ENCODE data around the gene PTRH2.
A peak's percentile ranks its signal among the peaks of the same experiment; 100 is the strongest.

Gene PTRH2

GRCh38 chr17:59695945-59696681, 11.1 kb downstream of the PTRH2 start:
- WGBS (ENCODE audit: insufficient coverage) = 60% methylated on average over 1 of the region's 3 CpGs
- H3K9me3 ChIP-seq (ENCODE audit: control extremely low read depth in 1 of 5, control insufficient read depth in 4 of 5, insufficient read depth in 2 of 5, low read depth in 1 of 5, low read length in 4 of 5) = no peaks in the 10 kb centered on the region
- H3K27ac ChIP-seq (ENCODE audit: insufficient read depth in 1 of 2, low read depth in 1 of 2, low read length in 2 of 2, poor library complexity in 1 of 2, severe bottlenecking in 2 of 2) = peak overlapping the region in 1 of 2 experiments; percentile 36
- ChIA-PET POLR2A (interaction anchor here (0.6 kb wide), 1 partner anchor 78 kb away, joined by 3 read pairs; no protein-coding TSS in a partner anchor), CTCF (no interaction called here)
- no peak for DNase-seq
- H3K4me3 ChIP-seq (ENCODE audit: control insufficient read depth in 1 of 7, extremely low read depth in 1 of 7, insufficient read depth in 4 of 7, low read depth in 2 of 7, low read length in 6 of 7) = no peak overlapping the region
- H3K27me3 ChIP-seq (replicated peaks in 2 of 5; ENCODE audit: control insufficient read depth in 4 of 5, insufficient read depth in 5 of 5, low read length in 4 of 5) = no peaks in the 10 kb centered on the region
- H3K36me3 ChIP-seq (ENCODE audit: control insufficient read depth in 4 of 4, insufficient read depth in 4 of 4, low read length in 3 of 4) = peaks cover 26 to 86% (median 70%) of the 10 kb centered on the region in 4 experiments
- H3K4me1 ChIP-seq (ENCODE audit: control extremely low read depth in 1 of 4, control insufficient read depth in 4 of 4, insufficient read depth in 4 of 4, low read length in 3 of 4) = no peaks in the 10 kb centered on the region

- no peaks in the 10 kb centered on the region for H3K9me3 ChIP-seq (ENCODE audit: control extremely low read depth in 1 of 5, control insufficient read depth in 4 of 5, insufficient read depth in 2 of 5, low read depth in 1 of 5, low read length in 4 of 5)
- H3K36me3 ChIP-seq (ENCODE audit: control insufficient read depth in 4 of 4, insufficient read depth in 4 of 4, low read length in 3 of 4) = peaks cover 31 to 91% (median 73%) of the 10 kb centered on the region in 4 experiments
- H3K4me1 ChIP-seq (ENCODE audit: control extremely low read depth in 1 of 4, control insufficient read depth in 4 of 4, insufficient read depth in 4 of 4, low read length in 3 of 4) = no peaks in the 10 kb centered on the region
- ChIA-PET CTCF (no interaction called here), POLR2A (no interaction called here)
- no peaks in the 10 kb centered on the region for H3K27me3 ChIP-seq (replicated peaks in 2 of 5; ENCODE audit: control insufficient read depth in 4 of 5, insufficient read depth in 5 of 5, low read length in 4 of 5)
- no peak for DNase-seq
- H3K4me3 ChIP-seq (ENCODE audit: control insufficient read depth in 1 of 7, extremely low read depth in 1 of 7, insufficient read depth in 4 of 7, low read depth in 2 of 7, low read length in 6 of 7) = no peak overlapping the region
- H3K27ac ChIP-seq (ENCODE audit: insufficient read depth in 1 of 2, low read depth in 1 of 2, low read length in 2 of 2, poor library complexity in 1 of 2, severe bottlenecking in 2 of 2) = no peak overlapping the region
- no CpG with 5 or more reads among the region's 2 CpGs for WGBS (ENCODE audit: insufficient coverage)
Measured at GRCh38 chr17:59694344-59694743, 12.9 kb downstream of the PTRH2 start.

- Histone ChIP-seq H3K36me3 (ENCODE audit: control insufficient read depth in 4 of 4, insufficient read depth in 4 of 4, low read length in 3 of 4) (peaks cover 29 to 90% (median 69%) of the 10 kb centered on the region in 4 experiments), H3K9me3 (ENCODE audit: control extremely low read depth in 1 of 5, control insufficient read depth in 4 of 5, insufficient read depth in 2 of 5, low read depth in 1 of 5, low read length in 4 of 5) (no peaks in the 10 kb centered on the region), H3K27me3 (replicated peaks in 2 of 5; ENCODE audit: control insufficient read depth in 4 of 5, insufficient read depth in 5 of 5, low read length in 4 of 5) (no peaks in the 10 kb centered on the region), H3K4me3 (ENCODE audit: control insufficient read depth in 1 of 7, extremely low read depth in 1 of 7, insufficient read depth in 4 of 7, low read depth in 2 of 7, low read length in 6 of 7) (no peak overlapping the region), H3K27ac (ENCODE audit: insufficient read depth in 1 of 2, low read depth in 1 of 2, low read length in 2 of 2, poor library complexity in 1 of 2, severe bottlenecking in 2 of 2) (no peak overlapping the region), H3K4me1 (ENCODE audit: control extremely low read depth in 1 of 4, control insufficient read depth in 4 of 4, insufficient read depth in 4 of 4, low read length in 3 of 4) (no peaks in the 10 kb centered on the region)
- POLR2A ChIA-PET = no interaction called here
- 96% methylated on average over 6 of the region's 7 CpGs for WGBS (ENCODE audit: insufficient coverage)
- no peak for DNase-seq
- CTCF ChIA-PET = no interaction called here
Measured at GRCh38 chr17:59693582-59693981, 13.6 kb downstream of the PTRH2 start.

GRCh38 chr17:59688496-59688895, 18.7 kb downstream of the PTRH2 start:
- Histone ChIP-seq H3K36me3 (ENCODE audit: control insufficient read depth in 4 of 4, insufficient read depth in 4 of 4, low read length in 3 of 4) (peaks cover 26 to 89% (median 55%) of the 10 kb centered on the region in 4 experiments), H3K9me3 (ENCODE audit: control extremely low read depth in 1 of 5, control insufficient read depth in 4 of 5, insufficient read depth in 2 of 5, low read depth in 1 of 5, low read length in 4 of 5) (no peaks in the 10 kb centered on the region), H3K27me3 (replicated peaks in 2 of 5; ENCODE audit: control insufficient read depth in 4 of 5, insufficient read depth in 5 of 5, low read length in 4 of 5) (no peaks in the 10 kb centered on the region), H3K4me1 (ENCODE audit: control extremely low read depth in 1 of 4, control insufficient read depth in 4 of 4, insufficient read depth in 4 of 4, low read length in 3 of 4) (no peaks in the 10 kb centered on the region), H3K4me3 (ENCODE audit: control insufficient read depth in 1 of 7, extremely low read depth in 1 of 7, insufficient read depth in 4 of 7, low read depth in 2 of 7, low read length in 6 of 7) (no peak overlapping the region), H3K27ac (ENCODE audit: insufficient read depth in 1 of 2, low read depth in 1 of 2, low read length in 2 of 2, poor library complexity in 1 of 2, severe bottlenecking in 2 of 2) (peak overlapping the region in 1 of 2 experiments; percentile 44)
- no CpG with 5 or more reads among the region's 2 CpGs for WGBS (ENCODE audit: insufficient coverage)
- DNase-seq = no peak
- CTCF ChIA-PET = interaction anchor here (0.9 to 1.8 kb wide), 3 partner anchors 11 to 81 kb away, joined by 4 read pairs; no protein-coding TSS in a partner anchor
- POLR2A ChIA-PET = no interaction called here

GRCh38 chr17:59688008-59688407, 19.2 kb downstream of the PTRH2 start:
- POLR2A ChIA-PET = interaction anchor here (0.7 kb wide), 1 partner anchor 206 kb away, joined by 3 read pairs; no protein-coding TSS in a partner anchor

GRCh38 chr17:59684967-59685366, 22.3 kb downstream of the PTRH2 start:
- Histone ChIP-seq H3K4me3 (ENCODE audit: control insufficient read depth in 1 of 7, extremely low read depth in 1 of 7, insufficient read depth in 4 of 7, low read depth in 2 of 7, low read length in 6 of 7) (no peak overlapping the region), H3K27ac (ENCODE audit: insufficient read depth in 1 of 2, low read depth in 1 of 2, low read length in 2 of 2, poor library complexity in 1 of 2, severe bottlenecking in 2 of 2) (no peak overlapping the region), H3K9me3 (ENCODE audit: control extremely low read depth in 1 of 5, control insufficient read depth in 4 of 5, insufficient read depth in 2 of 5, low read depth in 1 of 5, low read length in 4 of 5) (no peaks in the 10 kb centered on the region), H3K4me1 (ENCODE audit: control extremely low read depth in 1 of 4, control insufficient read depth in 4 of 4, insufficient read depth in 4 of 4, low read length in 3 of 4) (no peaks in the 10 kb centered on the region), H3K27me3 (replicated peaks in 2 of 5; ENCODE audit: control insufficient read depth in 4 of 5, insufficient read depth in 5 of 5, low read length in 4 of 5) (no peaks in the 10 kb centered on the region), H3K36me3 (ENCODE audit: control insufficient read depth in 4 of 4, insufficient read depth in 4 of 4, low read length in 3 of 4) (peaks cover 41 to 94% (median 66%) of the 10 kb centered on the region in 4 experiments)
- ChIA-PET CTCF (interaction anchor here (3.0 kb wide), 1 partner anchor 10 kb away, joined by 13 read pairs; no protein-coding TSS in a partner anchor), POLR2A (no interaction called here)
- WGBS (ENCODE audit: insufficient coverage) = 100% methylated on average over 5 of the region's 6 CpGs
- peak in 2 of 3 donors; percentile 45 to 75 for DNase-seq

More at GRCh38 chr17:59688008-59688407, 19.2 kb downstream of the PTRH2 start:
- H3K4me3 ChIP-seq (ENCODE audit: control insufficient read depth in 1 of 7, extremely low read depth in 1 of 7, insufficient read depth in 4 of 7, low read depth in 2 of 7, low read length in 6 of 7) = no peak overlapping the region
- WGBS (ENCODE audit: insufficient coverage) = no CpG with 5 or more reads among the region's 1 CpG
- no peak overlapping the region for H3K27ac ChIP-seq (ENCODE audit: insufficient read depth in 1 of 2, low read depth in 1 of 2, low read length in 2 of 2, poor library complexity in 1 of 2, severe bottlenecking in 2 of 2)
- CTCF ChIA-PET = interaction anchor here (1.1 to 1.8 kb wide), 2 partner anchors 12 to 80 kb away, joined by 4 read pairs; no protein-coding TSS in a partner anchor
- no peak for DNase-seq
- no peaks in the 10 kb centered on the region for H3K9me3 ChIP-seq (ENCODE audit: control extremely low read depth in 1 of 5, control insufficient read depth in 4 of 5, insufficient read depth in 2 of 5, low read depth in 1 of 5, low read length in 4 of 5)
- peaks cover 29 to 89% (median 56%) of the 10 kb centered on the region in 4 experiments for H3K36me3 ChIP-seq (ENCODE audit: control insufficient read depth in 4 of 4, insufficient read depth in 4 of 4, low read length in 3 of 4)
- no peaks in the 10 kb centered on the region for H3K4me1 ChIP-seq (ENCODE audit: control extremely low read depth in 1 of 4, control insufficient read depth in 4 of 4, insufficient read depth in 4 of 4, low read length in 3 of 4)
- H3K27me3 ChIP-seq (replicated peaks in 2 of 5; ENCODE audit: control insufficient read depth in 4 of 5, insufficient read depth in 5 of 5, low read length in 4 of 5) = no peaks in the 10 kb centered on the region

- CTCF ChIA-PET = interaction anchor here (1.1 kb wide), 1 partner anchor 13 kb away, joined by 4 read pairs; no protein-coding TSS in a partner anchor
- Histone ChIP-seq H3K4me1 (ENCODE audit: control extremely low read depth in 1 of 4, control insufficient read depth in 4 of 4, insufficient read depth in 4 of 4, low read length in 3 of 4) (no peaks in the 10 kb centered on the region), H3K9me3 (ENCODE audit: control extremely low read depth in 1 of 5, control insufficient read depth in 4 of 5, insufficient read depth in 2 of 5, low read depth in 1 of 5, low read length in 4 of 5) (no peaks in the 10 kb centered on the region), H3K27ac (ENCODE audit: insufficient read depth in 1 of 2, low read depth in 1 of 2, low read length in 2 of 2, poor library complexity in 1 of 2, severe bottlenecking in 2 of 2) (no peak overlapping the region), H3K27me3 (replicated peaks in 2 of 5; ENCODE audit: control insufficient read depth in 4 of 5, insufficient read depth in 5 of 5, low read length in 4 of 5) (no peaks in the 10 kb centered on the region), H3K36me3 (ENCODE audit: control insufficient read depth in 4 of 4, insufficient read depth in 4 of 4, low read length in 3 of 4) (peaks cover 39 to 95% (median 74%) of the 10 kb centered on the region in 4 experiments), H3K4me3 (ENCODE audit: control insufficient read depth in 1 of 7, extremely low read depth in 1 of 7, insufficient read depth in 4 of 7, low read depth in 2 of 7, low read length in 6 of 7) (no peak overlapping the region)
- POLR2A ChIA-PET = interaction anchor here (0.6 kb wide), 1 partner anchor 35 kb away, joined by 3 read pairs; no protein-coding TSS in a partner anchor
- no peak for DNase-seq
Measured at GRCh38 chr17:59683283-59683682, 23.9 kb downstream of the PTRH2 start.
